Thyroid gland (tissue), 4 donors: ENCODE measurements around the gene TGM4.

ENCODE experiments used
- CTCF ChIP-seq, 6 experiments: fragments of 200-600 bp in 3 of 6; fragments of 450-650 bp in 3 of 6; sonication (generic) in 3 of 6; IDR thresholded peaks; one replicate each; pipeline ENCODE4 v1.5.1; 2016 to 2019; ENCODE audit warnings: antibody characterized with exemption in 6 of 6, mild to moderate bottlenecking in 2 of 6, inconsistent platforms in 1 of 6, moderate library complexity in 1 of 6
- POLR2A ChIP-seq, 2 donors: fragments of 450-650 bp; IDR thresholded peaks; one replicate each; pipeline ENCODE4 v1.6.1; 2017; ENCODE audit warnings: antibody characterized with exemption in 2 of 2, mild to moderate bottlenecking in 2 of 2, moderate library complexity in 1 of 2

DNA sequence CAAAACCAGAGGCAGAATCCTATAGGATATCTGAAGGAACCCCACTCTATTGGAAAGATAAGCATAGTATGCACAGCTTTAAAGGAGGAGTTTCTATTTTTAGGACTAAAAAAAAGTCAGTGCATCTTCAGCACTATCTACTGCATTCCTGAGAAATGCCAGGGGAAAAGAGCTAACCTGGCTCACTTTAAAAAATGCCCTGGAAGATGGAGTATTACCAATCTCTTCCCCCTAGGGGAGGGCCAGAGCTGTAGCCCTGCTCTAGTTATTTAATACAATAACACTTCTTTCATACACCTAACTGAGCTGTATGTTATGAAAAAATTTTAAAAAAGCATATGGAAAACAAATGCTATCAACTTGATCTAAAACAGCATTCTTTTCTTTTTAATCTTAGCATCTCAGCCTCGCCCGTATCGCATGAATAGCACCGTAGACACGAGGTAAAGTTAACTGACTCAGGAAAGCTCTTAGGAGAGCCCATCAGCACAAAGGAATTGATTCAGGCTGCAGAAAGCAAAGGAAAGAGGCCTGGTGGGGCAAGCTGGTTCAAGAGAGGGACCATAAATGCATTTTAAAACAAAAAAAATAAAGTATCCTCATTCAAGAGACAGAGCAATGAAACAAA, 50.2 kb downstream of the TGM4 start:
- no peak for TF ChIP-seq CTCF (IDR thresholded peaks at IDR 0.05)
- TF ChIP-seq POLR2A (IDR thresholded peaks at IDR 0.05), result no peak
